Keratinocyte (primary cell): Measurements from ENCODE around the gene LMO2.

Source experiments
- EZH2 ChIP-seq: IDR thresholded peaks from one replicate; pipeline ENCODE4 v1.6.1; 2012; ENCODE audit warnings: inconsistent platforms, mild to moderate bottlenecking, low read length, moderate library complexity
- TF ChIP-seq, protein P1 (sequence below), 3 experiments: IDR thresholded peaks in 1 of 3; conservative IDR thresholded peaks in 1 of 3; optimal IDR thresholded peaks in 1 of 3; 2 replicates in 2 of 3; 3 replicates in 1 of 3; pipeline versions ENCODE3 to v1.5.1; 2011; ENCODE audit warnings: low read length in 3 of 3, mild to moderate bottlenecking in 3 of 3, moderate library complexity in 2 of 3, control low read depth in 1 of 3, inconsistent platforms in 1 of 3; ENCODE audit not compliant: insufficient read depth in 2 of 3; ENCODE audit errors: extremely low read depth in 1 of 3

- no peak for TF ChIP-seq EZH2
- TF ChIP-seq, protein P1, sequence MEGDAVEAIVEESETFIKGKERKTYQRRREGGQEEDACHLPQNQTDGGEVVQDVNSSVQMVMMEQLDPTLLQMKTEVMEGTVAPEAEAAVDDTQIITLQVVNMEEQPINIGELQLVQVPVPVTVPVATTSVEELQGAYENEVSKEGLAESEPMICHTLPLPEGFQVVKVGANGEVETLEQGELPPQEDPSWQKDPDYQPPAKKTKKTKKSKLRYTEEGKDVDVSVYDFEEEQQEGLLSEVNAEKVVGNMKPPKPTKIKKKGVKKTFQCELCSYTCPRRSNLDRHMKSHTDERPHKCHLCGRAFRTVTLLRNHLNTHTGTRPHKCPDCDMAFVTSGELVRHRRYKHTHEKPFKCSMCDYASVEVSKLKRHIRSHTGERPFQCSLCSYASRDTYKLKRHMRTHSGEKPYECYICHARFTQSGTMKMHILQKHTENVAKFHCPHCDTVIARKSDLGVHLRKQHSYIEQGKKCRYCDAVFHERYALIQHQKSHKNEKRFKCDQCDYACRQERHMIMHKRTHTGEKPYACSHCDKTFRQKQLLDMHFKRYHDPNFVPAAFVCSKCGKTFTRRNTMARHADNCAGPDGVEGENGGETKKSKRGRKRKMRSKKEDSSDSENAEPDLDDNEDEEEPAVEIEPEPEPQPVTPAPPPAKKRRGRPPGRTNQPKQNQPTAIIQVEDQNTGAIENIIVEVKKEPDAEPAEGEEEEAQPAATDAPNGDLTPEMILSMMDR (optimal IDR thresholded peaks at IDR 0.05 in 1 of 3, IDR thresholded peaks at IDR 0.05 in 1 of 3, conservative IDR thresholded peaks at IDR 0.05 in 1 of 3; ENCODE audit: extremely low read depth in 1 of 3, insufficient read depth in 2 of 3, low read length in 3 of 3) = no peak
These were observed 16.1 kb downstream of the LMO2 start for GRCh38 chr11:33875621-33876294.
